Activated CD4-positive, CD25-positive, alpha-beta regulatory T cell treated with anti-CD3 and anti-CD28 coated beads, Interleukin-2, amount 50 U/mL, for 72 hours (primary cell): Measurements from ENCODE around the gene C2CD4C.
"Not testable (repeated sequence)": the region's sequence is repeated elsewhere in the genome, so short reads cannot be mapped to it uniquely, and the experiment has no call there.

Source experiments
- DNase-seq: peaks from one replicate; pipeline ENCODE4 v3.0.0; 2021

Gene C2CD4C

GRCh38 chr19:397941-398706, 10.8 kb downstream of the C2CD4C start:
- no peak for DNase-seq

GRCh38 chr19:397321-397720, 11.6 kb downstream of the C2CD4C start:
- no peak for DNase-seq

DNA sequence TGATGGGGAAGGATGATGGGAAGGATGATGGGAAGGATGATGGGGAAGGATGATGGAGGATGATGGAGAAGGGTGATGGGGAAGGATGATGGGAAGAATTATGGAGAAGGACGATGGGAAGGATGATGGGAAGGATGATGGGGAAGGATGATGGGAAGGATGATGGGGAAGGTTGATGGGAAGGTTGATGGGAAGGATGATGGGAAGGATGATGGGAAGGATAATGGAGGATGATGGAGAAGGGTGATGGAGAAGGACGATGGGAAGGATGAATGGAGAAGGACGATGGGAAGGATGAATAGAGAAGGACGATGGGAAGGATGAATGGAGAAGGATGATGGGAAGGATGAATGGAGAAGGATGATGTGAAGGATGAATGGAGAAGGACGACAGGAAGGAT, 13.5 kb downstream of the C2CD4C start:
- DNase-seq = no peak

DNA sequence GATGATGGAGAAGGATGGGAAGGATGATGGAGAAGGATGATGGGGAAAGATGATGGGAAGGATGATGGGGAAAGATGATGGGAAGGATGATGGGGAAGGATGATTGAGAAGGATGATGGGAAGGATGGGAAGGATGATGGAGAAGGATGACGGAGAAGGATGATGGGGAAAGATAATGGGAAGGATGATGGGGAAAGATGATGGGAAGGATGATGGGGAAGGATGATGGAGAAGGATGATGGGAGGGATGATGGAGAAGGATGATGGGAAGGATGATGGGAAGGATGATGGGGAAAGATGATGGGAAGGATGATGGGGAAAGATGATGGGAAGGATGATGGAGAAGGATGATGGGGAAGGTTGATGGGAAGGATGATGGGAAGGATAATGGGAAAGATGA, 14.1 kb downstream of the C2CD4C start:
- DNase-seq = not testable (repeated sequence)

DNA sequence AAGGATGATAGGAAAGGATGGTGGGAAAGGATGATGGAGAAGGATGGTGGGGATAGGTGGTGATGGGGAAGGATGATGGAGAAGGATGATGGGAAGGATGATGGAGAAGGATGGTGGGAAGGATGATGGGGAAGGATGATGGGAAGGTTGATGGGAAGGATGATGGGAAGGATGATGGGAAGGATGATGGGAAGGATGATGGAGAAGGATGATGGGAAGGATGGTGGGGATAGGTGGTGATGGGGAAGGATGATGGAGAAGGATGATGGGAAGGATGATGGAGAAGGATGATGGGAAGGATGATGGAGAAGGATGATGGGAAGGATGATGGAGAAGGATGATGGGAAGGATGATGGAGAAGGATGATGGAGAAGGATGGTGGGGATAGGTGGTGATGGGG, 15.4 kb downstream of the C2CD4C start:
- DNase-seq = not testable (repeated sequence)

DNA sequence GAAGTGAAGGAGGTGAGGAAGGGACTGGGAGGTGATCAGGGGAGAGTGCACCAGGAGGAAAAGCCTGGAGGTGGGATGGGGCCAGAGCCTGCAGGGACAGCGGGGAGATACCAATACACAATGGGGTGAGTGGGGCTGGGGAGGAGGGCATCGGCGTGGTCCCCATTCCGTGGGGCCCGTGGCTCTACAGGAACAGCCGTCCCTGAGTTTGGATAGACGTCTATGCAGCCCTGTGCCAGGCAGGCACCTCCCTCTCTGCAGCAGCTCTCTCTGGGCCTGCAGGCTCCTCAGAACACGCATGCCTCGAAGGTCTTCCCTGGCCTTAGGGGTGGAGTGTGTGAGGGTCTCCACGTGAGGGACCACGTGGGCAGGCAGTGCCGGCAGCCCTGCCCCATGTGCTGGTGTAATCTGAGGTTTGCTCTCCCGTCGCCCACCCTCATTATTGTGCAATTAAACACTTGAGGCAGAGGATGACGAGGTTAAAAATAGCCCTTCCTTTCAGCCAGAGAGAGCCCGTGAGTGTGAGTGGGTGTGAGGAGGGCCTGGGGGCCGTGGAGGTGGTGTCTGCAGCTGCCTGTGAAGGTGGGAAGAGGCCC, 16.5 kb downstream of the C2CD4C start:
- no peak for DNase-seq

- DNase-seq = no peak
These were observed 17.1 kb downstream of the C2CD4C start for GRCh38 chr19:391726-392374.

GRCh38 chr19:391207-391557, 17.8 kb downstream of the C2CD4C start:
- no peak for DNase-seq

- DNase-seq = no peak
These were observed 18.4 kb downstream of the C2CD4C start for GRCh38 chr19:390386-391206.

- no peak for DNase-seq
These were observed 19.0 kb downstream of the C2CD4C start for GRCh38 chr19:389935-390289.

DNA sequence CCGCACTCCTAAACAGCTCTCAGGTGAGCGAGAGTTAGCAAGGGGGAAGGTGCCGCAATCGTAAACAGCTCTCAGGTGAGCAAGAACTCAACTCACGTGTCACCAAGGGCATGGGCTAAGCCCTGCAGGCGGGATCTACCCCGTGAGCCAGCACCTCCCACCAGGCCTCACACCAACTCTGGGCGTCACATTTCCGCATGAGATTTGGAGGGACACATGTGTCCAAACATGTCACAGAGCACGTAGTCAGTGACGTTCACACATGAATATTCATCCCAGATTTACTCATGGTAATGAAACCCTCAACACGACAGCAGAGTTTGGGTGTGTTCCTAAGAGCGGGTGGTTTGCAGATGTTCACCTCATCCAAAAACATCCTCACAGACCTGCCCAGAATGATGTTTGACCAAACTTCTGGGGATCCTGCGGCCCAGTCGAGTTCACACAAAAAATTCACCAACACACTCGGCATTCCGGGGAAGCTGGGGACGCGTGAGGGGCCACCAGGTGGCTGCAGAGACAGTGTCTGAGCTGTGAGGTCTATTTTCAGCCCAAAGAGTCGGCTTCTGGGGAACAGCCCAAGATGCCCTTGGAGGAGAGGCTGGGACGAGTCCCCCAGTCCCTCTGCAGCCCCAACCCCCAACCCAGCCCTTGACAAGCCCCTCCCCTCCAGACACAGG, 19.6 kb downstream of the C2CD4C start:
- DNase-seq = no peak

- DNase-seq = no peak
These were observed 20.3 kb downstream of the C2CD4C start for GRCh38 chr19:388691-389090.

DNA sequence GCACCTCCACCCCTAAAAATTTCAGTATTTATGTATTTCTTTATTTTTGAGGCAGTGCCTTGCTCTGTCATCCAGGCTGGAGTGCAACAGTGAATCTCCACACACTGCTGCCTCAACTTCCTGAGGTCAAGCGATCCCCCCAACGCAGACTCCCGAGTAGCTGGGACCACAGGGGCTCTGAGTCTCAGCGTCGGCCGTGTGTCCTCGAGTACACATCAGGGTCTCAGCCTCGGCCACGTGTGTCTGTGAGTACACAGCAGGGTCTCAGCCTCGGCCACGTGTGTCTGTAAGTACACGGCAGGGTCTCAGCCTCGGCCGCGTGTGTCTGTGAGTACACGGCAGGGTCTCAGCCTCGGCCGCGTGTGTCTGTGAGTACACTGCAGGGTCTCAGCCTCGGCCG, 21.2 kb downstream of the C2CD4C start:
- no peak for DNase-seq

DNA sequence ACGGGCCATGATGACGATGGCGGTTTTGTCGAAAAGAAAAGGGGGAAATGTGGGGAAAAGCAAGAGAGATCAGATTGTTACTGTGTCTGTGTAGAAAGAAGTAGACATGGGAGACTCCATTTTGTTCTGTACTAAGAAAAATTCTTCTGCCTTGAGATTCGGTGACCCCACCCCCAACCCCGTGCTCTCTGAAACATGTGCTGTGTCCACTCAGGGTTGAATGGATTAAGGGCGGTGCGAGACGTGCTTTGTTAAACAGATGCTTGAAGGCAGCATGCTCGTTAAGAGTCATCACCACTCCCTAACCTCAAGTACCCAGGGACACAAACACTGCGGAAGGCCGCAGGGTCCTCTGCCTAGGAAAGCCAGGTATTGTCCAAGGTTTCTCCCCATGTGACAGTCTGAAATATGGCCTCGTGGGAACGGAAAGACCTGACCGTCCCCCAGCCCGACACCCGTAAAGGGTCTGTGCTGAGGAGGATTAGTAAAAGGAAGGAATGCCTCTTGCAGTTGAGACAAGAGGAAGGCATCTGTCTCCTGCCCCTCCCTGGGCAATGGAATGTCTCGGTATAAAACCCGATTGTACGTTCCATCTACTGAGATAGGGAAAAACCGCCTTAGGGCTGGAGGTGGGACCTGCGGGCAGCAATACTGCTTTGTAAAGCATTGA, 22.2 kb downstream of the C2CD4C start:
- not testable (repeated sequence) for DNase-seq

GRCh38 chr19:386189-386588, 22.8 kb downstream of the C2CD4C start:
- not testable (repeated sequence) for DNase-seq

GRCh38 chr19:384799-385169, 24.2 kb downstream of the C2CD4C start:
- no peak for DNase-seq

- no peak for DNase-seq
These were observed 24.8 kb downstream of the C2CD4C start for GRCh38 chr19:383922-384798.

DNA sequence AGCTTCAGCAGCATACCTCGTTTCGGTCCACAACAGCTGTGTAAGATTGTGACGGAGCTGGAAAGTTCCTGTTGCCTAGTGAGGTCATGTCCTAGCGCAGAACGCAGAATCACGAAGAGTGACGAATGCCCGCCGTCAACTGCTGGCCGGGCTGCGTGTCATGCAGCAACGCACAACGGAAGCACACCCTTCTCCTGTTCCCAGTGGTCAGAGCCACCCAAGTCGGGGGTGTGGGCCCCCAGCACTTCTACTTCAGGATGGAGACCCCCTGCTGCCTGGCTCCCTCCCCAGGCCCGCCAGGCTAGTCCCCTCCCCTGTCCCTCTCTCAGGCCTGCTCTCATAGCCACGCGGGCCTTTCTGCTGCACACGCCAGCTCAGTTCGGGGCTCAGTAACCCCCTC, 25.9 kb downstream of the C2CD4C start:
- DNase-seq = no peak

GRCh38 chr19:382578-382977, 26.4 kb downstream of the C2CD4C start:
- DNase-seq = not testable (repeated sequence)

DNA sequence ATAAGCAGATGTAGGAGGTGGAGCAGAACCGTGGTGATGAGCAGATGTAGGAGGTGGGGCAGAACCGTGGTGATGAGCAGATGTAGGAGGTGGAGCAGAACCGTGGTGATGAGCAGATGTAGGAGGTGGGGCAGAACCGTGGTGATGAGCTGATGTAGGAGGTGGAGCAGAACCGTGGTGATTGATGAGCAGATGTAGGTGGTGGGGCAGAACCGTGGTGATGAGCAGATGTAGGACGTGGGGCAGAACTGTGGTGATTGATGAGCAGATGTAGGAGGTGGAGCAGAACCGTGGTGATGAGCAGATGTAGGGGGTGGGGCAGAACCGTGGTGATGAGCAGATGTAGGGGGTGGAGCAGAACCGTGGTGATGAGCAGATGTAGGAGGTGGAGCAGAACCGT, 27.0 kb downstream of the C2CD4C start:
- not testable (repeated sequence) for DNase-seq

- DNase-seq = not testable (repeated sequence)
These were observed 28.2 kb downstream of the C2CD4C start for GRCh38 chr19:380618-381219.
